NCI-H345 (cell line): ENCODE data around the gene DLX2.
A peak's percentile ranks its signal among the peaks of the same experiment; 100 is the strongest.
"Not testable (repeated sequence)": the region's sequence is repeated elsewhere in the genome, so short reads cannot be mapped to it uniquely, and the experiment has no call there.

ENCODE experiments used
- DNase-seq: peaks from one replicate; lab custom pipeline; 2025; lab: John Stamatoyannopoulos, UW

Gene DLX2

DNA sequence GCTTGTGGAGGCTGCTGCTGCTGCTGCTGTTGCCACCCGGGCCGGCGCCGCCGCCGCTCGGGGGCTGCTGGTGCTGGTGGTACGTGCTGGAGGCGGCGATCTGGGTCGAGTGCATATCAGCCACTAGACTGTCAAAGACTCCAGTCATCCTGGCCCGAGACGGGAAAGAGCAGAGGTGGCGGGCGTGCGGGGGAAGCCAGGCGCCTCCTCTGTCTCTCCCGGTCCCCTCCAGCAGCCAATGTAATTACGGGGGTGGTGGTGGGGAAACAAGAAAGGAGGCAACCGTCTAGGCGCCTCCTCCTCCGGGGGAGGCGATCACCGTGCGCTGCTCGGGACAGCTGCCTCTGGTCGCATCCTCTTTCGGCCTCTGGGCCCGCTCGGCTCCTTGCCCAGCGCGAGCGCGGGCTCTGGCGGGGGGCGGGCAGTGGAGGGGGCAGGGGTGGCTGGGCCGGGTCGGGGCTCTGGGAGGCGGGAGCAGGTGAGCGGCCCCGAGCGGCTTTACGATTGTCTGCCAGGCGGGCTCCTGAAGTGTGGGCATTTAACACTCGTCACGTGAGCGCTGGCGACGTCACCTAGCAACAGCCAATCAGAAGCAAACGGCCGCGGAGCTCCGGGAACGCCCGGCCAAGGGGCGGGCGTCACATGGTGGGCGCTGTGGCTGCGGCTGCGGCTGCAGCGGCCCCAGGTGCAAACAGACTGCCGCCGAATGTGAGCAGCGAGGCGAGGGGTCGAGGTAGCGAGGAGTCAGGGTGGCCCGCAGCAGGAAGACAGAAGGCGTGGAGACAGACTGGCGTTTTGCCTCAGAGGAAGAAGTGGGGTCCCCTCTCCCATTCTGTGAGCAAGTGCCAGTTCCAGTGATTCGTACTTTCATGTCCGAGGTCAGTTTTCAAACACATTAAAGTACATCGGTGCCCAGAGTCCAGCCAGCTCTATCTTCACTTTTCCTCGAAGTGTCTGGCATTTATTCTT lies at the start of gene DLX2:
TSS of gene DLX2 (minus strand) at position 510 of the 969 bp plus-strand sequence. CDS start at position 148, 362 bp downstream.
- peak; percentile 98 for DNase-seq

DNA sequence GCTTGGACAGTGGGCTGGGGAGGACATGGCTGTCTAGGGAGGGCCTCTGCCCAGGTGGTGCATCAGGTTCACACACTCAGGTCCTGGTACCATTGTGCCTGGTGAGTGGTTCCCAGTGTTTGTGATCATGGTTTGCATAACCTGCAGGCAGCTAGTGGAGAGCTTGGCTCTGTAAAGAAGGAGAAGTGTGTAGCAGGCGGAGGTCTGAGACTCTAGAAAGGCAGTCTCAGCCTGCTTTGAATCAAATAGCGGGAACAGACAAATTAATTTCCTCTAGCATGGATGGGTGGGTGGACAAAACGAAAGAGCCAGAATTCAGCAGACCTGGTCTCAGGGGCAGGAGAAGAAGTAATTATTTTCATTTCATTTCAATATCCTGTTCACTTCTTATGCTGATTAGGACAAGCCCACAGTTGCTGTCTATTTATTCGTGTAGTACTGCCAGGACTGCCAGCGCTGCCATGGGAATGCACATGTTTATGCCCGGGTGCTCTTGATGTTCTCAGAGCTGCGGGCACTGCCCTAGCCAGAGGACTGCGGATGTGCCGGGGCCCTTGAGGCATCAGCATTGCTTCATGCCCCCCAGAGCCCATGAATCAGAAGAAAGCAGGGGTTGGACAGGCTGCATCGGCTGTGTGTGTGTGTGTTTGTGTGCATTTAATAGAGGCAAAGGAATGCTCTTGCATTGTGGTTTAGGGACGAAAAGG lies 45.4 kb upstream of the DLX2 start:
- DNase-seq = no peak

DNA sequence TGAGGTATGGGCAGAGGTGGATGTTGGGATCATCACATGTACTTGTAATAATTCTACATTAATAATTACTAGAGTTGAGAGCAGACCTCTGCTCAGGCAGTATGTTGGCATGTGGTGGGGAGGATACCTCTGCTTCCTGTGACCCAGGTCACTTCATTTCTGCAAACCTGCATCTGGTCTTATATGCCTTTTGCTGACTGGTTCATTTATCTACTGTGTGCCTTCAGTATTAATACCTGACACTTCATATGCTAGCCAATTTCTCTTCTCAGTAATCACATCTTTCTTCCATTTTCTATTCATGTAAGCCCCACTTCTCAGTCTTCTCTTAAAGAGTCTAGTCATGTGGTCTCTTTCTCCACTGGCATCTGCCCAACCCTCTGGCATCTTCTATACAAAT lies 41.1 kb upstream of the DLX2 start:
- no peak for DNase-seq

DNA sequence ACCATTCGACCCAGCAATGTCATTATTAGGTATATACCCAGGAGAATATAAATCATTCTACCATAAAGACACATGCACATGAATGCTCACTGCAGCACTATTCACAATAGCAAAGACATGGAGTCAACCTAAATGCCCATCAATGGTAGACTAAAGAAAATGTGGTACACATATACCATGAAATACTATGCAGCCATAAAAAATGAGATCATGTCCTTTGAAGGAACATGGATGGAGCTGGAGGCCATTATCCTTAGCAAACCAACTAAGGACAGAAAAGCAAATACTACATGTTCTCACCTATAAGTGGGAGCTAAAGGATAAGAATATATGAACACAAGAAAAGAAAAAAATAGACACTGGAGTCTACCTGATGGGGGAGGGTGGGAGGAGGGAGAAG lies 36.0 kb upstream of the DLX2 start:
- DNase-seq = not testable (repeated sequence)

DNA sequence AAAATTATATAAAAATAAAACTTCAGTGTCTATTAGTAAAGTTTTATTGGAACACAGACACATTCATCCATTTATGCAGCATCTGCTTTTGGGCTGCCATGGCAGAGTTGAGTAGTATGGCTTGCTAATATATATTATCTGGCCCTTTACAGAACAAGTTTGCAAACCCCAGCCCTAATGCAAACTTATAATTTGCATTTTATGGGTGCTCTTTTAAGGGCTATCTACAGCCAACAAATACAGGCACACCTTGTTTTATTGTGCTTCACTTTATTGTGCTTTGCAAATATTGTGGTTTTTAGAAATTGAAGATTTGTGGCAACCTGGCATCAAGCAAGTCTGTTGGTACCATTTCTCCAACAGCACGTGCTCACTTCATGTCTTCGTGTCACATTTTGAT lies 35.2 kb upstream of the DLX2 start:
- no peak for DNase-seq

DNA sequence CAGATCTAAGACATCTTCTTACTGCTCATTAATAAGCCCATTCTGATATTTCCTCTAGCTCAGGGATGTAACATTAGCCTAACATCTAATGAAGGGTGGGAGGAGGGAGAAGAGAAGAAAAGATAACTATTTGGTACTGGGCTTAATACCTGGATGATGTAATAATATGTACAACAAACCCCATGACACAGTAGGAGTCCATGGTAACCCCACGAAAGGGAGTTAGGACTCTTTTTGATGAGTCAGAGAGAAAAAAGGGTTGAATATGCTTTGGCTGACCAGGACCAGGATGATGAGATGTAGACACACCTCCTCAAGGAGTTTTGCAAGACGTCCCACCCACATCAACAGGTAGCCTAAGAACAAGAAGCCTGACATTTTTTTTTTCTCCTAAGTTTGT lies 34.4 kb upstream of the DLX2 start:
- no peak for DNase-seq

DNA sequence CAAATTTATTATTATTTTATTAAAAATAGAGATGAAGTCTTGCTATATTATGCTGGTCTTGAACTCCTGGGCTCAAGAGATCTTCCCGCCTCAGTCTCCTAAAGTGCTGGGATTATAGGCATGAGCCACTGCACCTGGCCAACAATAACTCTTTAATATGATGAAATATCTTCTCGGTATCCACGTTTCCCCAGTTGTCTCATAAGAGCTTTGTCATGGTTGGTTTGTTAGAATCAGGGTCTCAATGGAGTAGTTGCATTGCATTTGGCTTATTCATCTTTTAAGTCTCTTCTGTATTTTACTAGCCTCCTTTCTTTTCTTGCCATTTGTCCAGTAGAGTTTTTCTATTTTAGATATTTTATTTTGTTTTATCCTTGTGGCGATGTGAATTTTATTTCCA lies 32.7 kb upstream of the DLX2 start:
- no peak for DNase-seq

DNA sequence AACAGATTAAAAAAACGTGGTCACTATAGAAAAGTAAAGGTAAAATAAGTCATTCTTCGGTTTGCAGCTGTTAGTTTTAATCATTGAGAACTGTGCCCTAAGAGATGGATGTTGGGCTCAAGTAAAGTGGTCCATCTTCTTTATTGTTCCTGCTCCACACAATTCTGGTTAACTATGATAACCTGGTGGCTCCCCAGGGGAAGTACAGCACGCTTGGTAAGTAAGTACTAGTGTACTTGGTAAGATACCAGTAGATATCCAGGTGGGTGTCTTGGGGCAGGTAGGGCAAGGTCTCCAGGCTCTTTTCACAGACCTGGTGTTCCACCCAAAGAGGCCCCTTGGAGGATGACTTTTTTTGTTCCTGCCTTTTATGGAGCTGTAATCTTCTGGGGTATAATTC lies 31.6 kb upstream of the DLX2 start:
- no peak for DNase-seq

DNA sequence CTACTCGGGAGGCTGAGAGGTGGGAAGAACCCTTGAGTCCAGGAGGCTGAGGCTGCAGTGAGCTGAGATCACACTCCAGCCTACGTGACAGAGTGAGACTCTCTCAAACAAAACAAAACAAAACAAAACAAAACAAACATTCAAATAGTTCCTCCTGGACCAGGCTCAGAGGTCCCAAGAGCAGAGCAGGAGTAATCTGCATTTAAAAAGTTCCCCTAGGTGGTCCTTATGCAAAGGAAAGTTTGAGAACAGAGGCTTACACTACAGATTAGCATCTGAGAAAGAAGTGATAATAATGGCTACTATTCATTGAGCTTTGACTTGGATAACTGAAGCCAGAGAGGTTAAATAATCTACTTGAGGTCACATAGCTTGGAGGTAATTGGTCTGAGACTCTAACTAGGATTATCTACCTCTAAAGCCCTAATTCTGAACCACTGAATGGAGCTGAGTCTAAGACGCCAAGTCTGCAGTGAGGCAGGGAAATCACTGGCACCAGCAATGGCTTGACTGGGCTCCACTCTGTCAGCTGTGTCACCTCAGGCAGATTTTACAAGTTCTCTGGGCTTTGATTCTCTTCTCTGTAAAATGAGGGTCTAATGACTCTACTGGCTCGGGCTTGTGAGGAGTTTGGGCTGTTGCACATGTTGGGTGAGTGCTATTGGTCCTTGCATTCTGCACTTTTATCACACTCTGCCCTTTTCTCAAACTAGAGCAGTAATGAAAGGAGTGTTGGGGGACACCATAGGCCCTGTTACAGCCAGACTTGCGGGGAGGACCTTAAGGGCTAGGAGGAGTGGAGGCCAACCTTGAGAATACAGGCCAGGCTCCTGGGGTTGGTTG lies 29.2 kb upstream of the DLX2 start:
- no peak for DNase-seq

DNA sequence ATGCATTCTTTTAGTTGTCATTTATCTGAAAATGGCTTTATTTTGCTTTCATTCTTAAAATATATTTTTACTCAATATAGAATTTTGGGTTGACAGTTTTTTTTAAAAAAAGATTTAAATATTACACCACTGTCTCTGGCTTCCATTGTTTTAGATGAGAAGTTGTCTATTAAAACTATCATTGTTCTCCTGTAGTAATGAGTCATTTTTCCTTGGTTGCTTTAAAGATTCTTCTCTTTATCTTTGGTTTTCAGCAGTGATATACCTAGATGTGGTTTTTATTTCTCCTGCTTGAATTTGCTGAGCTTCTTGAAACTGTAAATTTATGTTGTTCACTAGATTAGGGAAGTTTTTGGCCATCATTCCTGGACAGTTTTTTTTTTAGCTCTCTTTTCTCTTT lies 26.7 kb upstream of the DLX2 start:
- no peak for DNase-seq

DNA sequence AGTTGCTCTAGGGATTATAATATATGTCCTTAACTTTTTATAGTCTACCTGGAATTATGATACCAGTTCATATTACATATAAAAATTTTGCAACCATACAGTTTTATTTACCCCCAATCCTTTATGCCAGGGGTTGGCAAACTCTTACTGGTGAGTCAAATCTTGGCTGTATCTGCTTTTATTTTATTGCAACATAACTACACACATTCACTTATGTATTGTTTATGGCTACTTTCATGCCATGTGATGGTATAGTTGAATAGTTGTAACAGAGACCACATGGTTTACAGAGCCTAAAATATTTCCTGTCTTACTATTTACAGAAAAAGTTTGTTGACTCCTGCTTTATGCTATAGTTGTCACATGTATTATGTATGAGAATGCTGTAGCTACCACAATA lies 25.8 kb upstream of the DLX2 start:
- DNase-seq = no peak

DNA sequence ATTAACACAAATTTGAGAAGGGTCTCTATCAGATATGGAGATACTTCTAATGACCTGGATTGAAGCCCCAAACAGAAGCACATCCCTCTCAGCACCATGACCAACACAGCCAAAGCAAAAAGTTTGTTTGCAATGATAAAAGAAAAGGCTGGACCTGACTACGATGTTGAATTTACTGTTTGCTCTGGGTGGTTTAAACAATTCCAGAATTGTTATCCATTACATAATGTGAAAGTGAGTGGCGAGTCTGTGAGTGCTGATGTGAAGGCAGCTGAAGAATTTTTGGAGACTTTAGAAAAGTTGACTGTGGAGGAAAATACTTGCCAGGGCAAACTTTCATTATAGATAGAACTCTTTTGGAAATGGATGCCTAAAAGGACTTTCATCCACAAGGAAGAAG lies 17.4 kb upstream of the DLX2 start:
- DNase-seq = no peak

DNA sequence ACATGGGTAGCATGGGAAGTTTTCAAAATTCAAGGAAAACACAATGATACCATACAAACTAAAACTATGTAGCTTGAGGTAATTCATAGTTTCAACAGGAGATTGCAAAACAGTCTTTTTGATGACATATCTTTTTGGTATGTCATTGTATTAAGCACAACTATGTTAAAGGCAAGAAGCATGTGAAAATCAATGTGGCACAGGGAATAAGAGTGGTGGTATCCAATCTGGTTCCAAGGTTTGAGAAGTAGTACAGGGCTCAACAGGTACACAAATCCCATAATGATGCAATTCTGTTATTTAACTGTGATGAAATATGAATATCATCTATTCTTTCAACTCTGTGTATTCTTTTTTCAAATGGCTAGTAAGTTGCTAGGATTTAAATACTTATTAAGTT lies 16.4 kb upstream of the DLX2 start:
- no peak for DNase-seq

DNA sequence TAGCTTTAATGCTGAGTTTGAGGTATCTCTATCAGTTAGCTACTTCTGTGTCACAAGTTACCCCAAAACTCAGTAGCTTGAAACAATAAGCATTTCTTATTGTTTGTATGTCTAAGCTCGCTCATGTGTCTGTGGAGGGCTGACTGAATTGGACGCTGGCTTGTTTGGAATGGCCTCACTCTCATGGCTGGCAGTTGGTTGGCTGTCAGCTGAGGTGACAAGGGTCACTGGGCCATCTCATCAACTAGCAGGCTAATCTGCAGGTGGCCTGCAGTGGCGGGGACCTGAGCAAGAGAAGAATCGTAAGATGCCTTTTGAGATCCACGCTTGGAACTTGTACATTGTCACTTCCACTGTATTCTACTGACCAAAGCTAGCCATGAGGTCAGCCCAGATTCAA lies 13.4 kb upstream of the DLX2 start:
- DNase-seq = no peak

DNA sequence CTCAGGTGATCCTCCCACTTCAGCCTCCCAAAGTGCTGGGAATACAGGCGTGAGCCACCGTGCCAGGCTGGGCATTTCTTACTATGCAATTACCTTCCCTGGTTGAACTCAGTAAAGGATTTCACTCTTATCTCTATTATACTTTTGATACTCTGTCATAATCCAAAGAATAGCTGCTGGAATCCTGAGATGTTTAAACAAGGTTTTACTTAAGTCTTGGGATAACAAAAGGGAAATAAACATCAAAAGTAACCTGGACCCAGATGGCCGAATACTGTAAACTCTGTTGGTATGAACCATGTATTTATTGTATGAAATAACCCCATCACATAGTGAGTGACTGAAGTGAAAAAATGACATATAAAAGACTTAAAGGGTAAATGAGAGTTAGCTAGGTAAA lies 11.9 kb upstream of the DLX2 start:
- no peak for DNase-seq

DNA sequence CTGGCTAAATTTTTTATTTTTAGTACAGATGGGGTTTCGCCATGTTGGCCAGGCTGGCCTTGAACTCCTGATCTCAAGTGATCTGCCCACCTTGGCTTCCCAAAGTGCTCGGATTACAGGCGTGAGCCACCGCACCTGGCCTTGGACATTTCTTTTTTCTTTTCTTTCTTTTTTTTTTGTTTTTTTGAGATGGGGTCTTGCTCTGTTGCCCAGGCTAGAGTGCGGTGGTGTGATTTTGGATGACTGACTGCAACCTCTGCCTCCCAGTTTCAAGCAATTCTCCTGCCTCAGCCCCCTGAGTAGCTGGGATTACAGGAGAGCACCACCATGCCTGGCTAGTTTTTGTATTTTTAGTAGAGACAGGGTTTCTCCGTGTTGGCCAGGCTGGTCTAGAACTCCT lies 11.5 kb upstream of the DLX2 start:
- DNase-seq = not testable (repeated sequence)

DNA sequence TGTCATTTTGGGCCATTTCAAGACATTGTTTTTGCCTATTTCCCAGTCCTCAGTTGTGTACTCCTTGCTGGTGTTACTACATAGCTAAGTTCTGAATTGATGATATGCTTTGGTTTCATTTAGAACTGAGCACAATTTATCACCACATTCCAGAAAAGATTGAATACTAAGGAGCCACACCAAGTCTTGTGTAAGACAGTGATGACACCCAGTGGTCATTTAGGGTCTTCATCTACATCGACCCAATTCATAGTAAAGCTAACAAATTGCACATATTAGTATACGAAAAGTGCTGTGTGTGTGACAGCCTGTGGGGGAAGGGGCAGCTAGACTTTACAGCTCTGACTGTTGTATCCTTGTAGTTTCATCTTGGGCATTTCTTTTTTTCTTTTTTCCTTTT lies 10.9 kb upstream of the DLX2 start:
- no peak for DNase-seq

DNA sequence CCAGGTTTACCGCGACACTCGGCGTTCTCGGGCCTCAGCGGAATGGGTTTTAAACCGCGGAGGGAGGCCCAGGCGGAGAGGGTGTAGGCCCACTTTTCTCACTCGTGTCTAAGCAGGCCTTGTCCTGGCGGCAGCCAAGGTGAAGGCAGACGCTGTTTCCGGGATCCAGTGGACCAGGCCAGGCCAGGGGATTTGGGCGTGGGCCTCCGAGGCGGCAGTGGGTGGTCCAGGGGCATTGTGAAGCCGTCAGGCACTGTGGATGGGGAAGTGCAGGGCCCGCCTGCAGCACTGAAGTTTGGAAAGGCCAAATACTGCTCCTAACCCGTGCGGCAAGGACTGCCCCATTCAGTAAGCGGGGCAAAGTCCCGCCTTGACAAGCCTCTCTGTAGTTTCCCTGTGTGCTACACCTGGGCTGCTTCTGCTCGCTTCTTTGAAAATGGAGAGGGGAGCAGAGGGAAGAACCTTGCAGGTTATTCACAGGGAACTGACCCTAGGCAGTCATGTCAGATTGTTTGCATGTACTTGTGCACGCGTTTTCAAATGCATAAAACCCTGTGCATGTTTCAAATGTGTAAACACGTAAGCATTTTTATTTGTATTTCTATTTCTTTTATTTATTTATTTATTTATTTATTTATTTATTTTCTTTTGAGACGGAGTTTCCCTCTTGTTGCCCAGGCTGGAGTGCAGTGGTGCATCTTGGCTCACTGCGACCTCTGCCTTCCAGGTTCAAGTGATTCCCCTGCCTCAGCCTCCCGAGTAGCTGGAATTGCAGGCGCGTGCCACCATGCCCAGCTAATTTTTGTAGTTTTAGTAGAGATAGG lies 7.5 kb upstream of the DLX2 start:
- DNase-seq = no peak

DNA sequence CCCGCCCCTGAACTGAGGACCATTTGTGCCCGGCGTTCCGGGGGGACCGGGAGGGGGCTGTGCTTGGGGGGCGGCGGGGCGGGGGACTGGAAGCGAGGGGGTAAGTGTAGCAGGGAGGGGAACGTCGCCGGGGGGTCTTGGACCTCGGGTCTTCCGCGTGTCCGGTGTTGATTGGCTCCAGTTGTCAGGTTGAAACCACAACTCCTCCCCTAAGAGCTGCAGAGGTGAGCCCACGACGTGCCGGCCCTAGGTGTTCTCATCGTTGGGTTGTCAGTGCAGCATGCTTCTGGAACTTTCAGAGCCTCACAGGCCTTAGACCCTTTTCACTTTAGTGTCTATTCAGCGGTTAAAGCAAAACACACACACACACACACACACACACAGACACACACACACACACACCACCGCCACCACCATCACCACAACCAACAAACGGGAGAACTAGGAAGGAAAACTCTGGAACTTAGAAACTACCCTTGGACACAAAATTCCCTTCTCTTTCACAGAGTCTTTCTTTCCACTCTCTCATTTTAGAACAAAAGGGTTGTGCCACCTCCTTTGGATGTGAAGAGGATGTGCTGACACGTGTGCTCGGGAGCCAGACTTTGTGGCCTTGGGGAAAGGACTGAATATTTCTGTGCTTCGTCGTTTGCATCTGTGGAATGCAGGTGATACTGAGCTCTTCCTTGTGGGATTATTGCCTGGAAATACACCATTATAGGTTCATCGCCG lies 6.7 kb upstream of the DLX2 start:
- DNase-seq = no peak

DNA sequence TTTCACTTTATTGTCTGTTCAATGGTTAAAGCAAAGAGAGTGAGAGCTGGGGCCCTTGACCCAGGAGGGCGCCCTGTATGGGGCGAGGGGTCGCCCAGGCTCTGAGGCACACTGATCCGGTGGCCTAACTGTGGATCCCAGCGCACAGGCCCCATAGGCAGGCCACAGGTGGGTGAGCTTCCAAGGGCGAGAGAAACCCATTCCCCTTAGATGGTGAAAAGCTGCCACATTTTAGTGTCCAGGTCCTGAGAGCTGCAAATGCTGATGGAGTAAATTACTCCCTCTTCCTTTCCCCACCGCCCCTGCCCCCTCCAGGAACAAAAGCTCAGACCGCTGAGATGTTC lies 5.9 kb upstream of the DLX2 start:
- DNase-seq = no peak
